Left renal cortex interstitium (tissue), 4 donors: ENCODE results near the gene NCOA3. TPM values are rescaled to one million over a fixed set of nuclear protein-coding genes. Genes with fewer than 3 reads are reported as not detected.
"Not testable (repeated sequence)": the region's sequence is repeated elsewhere in the genome, so short reads cannot be mapped to it uniquely, and the experiment has no call there.

Experiments used
- DNase-seq, 4 donors: peaks; one replicate each; pipeline ENCODE4 v3.0.0-alpha.2; 2013; ENCODE audit warnings: low read depth in 4 of 4, low spot score in 2 of 4, missing footprints in 1 of 4
- polyA plus RNA-seq, 4 donors: library from polyadenylated mRNA; unstranded; fragments of 120-200 nt; gene quantifications; one replicate each; pipeline ENCODE4 v1.2.1, GENCODE V29; 2013; ENCODE audit not compliant: insufficient read length in 4 of 4

The NCOA3 gene
- polyA plus RNA-seq, 4 donors, result 29.9 to 38.9 (median 37.7) TPM

DNA sequence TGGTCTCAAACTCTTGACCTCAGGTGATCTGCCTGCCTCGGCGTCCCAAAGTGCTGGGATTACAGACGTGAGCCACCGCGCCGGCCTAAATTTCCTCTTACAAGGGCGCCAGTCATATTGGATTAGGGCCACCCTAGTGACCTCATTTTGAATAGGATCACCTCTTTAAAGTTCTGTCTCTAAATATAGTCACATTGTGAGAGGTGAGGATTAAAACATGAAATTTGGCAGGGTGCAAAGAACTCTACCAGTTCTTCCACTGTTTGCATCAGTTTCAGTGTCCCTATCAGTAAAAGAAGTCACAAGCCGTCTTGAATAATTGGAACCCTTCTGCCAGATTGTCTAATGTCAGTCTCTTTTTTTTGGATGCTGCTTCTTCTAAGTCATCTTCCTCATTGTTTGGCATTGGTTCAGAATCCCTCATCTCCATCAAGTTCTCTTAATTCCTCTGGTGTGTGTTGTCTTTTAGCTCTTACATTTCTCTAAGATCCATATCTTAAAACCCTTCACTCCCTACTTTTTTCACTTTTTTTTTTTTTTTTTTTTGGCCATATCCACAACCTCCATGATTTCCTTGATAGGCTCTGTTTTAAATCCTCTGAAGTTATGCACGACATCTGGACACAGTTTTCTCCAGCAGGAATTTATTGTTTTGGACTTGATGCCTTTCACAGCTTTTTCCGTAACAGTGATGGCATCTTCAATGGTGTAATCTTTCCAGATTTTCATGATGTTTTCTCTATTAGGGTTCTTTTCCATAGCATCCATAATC is 56.8 kb downstream of the NCOA3 start:
- no peak for DNase-seq

DNA sequence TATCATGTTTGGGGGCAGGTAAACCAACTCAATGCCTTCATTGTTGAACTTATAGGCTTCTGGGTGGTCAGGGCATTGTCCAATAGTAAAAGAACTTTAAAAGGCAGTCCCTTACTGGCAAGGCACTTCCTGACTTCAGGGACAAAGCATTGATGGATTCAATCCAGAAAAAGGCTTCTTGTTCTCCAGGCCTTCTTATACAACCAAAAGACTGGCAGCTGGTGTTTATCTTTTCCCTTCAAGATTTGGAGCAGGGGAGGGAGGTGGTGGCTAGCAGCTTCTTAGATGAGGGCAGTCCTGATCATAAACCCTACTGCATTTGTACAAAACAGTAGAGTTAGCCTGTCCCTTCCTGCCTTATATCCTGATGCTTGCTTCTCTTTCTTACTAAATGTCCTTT is 57.5 kb downstream of the NCOA3 start:
- DNase-seq, result no peak

- no peak for DNase-seq
Measured at GRCh38 chr20:47561180-47561579, 59.5 kb downstream of the NCOA3 start.

DNA sequence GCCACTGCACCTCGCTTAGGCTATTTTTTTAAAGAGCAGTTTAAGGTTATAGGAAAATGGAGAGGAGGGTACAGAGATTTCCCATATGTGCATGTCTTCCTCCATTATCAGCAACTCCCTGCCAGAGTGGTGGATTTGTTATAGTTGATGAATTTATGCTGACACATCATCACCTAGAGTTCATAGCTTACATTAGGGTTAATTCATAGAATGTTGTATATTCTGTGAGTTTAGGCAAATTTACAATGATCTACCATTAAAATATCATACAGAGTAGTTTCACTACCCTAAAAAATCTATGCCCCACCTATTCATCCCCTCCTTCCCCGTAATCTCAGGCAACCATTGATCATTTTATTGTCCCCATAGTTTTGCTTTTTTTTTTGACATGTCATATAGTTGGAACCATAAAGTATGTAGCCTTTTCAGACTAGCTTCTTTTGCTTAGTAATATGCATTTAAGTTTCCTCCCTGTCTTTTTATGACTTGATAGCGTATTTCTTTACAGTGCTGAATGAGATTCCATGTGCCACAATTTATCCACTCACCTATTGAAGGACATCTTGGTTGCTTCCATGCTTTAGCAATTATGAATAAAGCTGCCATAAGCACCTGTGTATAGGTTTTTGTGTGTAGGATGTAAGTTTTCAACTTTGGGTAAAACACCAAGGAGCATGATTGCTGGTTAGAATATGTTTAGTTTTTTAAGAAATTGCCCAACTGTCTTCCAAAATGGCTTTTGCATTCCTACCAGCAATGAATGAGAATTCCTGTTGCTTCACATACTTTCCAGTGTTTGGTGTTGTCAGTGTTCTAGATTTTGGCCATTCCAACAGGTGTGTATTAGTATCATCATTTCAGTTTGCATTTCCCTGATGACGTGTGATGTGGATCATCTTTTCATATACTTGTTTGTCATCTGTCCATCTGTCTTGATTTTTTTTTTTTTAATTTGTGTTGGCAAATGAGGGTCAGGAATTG is 60.2 kb downstream of the NCOA3 start:
- DNase-seq, result no peak

- DNase-seq, result no peak
Measured at GRCh38 chr20:47566269-47566668, 64.6 kb downstream of the NCOA3 start.

- peak in 1 of 4 donors; percentile 66 for DNase-seq
Measured at GRCh38 chr20:47568019-47568418, 66.3 kb downstream of the NCOA3 start.

DNA sequence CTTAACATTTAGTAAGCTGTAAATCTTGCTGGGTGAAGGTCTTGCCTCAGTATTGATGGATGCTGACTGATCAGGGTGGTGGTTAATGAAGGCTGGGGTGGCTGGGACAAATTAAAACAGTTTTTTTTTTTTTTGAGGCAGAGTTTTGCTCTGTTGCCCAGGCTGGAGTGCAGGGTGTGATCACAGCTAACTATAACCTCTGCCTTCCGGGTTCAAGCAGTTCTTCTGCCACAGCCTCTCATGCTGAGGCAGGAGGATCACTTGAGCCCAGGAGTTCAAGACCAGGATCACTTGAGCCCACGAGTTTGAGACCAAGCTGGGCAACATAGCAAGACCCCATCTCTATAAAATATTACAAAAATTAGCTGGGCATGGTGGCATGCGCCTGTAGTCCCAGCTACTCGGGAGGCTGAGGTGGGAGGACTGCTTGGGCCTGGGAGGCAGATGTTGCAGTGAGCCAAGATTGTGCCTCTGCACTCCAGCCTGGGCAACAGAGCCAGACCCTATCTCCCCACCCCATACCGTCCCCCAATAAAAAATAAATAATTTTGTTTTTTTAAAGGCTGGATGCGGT is 67.2 kb downstream of the NCOA3 start:
- DNase-seq, result no peak

GRCh38 chr20:47571426-47571825 is 69.7 kb downstream of the NCOA3 start:
- no peak for DNase-seq

DNA sequence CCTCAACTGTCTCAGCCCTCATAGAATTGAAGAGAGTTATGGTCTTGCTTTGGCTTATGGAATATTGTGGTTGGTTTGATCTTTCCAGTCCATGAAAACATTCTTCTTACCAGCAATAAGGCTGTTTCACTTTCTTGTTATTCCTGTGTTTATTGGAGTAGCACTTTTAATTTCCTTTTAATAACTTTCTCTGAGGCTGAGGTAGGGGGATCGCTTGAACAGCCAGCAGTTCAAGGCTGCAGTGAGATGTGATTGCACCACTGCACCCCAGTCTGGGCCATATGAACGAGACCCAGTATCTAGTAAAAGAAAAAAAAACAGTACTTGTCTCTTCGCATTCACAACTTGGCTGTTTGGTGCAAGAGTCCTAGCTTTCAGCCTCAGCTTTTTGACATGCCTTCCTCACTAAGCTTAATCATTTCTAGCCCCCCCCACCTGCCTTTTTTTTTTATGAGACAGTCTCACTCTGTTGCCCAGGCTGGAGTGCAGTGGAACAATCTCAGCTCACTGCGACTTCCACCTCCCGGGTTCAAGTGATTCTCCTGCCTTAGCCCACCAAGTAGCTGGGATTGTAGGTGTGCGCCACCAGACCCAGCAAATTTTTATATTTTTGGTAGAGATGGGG is 70.5 kb downstream of the NCOA3 start:
- no peak for DNase-seq

DNA sequence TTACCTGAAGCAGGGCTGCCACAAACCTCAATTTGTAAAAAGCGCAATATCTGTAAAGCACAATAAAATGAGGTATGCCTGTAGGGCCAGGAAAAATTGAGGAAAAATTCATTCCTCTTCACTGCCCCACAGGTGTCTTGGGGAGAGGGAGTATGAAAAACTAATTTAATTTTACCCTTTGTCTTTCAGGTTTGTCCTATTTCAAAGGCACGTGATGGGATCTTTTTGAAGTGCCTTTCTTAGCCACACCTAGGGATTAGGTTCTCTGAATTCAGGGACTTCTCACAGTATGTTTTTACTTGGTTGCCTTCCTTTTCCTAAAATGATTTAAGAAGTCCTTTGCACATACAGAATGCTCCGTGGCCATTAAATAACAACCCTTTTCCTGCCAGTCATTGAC is 71.9 kb downstream of the NCOA3 start:
- DNase-seq, result no peak

DNA sequence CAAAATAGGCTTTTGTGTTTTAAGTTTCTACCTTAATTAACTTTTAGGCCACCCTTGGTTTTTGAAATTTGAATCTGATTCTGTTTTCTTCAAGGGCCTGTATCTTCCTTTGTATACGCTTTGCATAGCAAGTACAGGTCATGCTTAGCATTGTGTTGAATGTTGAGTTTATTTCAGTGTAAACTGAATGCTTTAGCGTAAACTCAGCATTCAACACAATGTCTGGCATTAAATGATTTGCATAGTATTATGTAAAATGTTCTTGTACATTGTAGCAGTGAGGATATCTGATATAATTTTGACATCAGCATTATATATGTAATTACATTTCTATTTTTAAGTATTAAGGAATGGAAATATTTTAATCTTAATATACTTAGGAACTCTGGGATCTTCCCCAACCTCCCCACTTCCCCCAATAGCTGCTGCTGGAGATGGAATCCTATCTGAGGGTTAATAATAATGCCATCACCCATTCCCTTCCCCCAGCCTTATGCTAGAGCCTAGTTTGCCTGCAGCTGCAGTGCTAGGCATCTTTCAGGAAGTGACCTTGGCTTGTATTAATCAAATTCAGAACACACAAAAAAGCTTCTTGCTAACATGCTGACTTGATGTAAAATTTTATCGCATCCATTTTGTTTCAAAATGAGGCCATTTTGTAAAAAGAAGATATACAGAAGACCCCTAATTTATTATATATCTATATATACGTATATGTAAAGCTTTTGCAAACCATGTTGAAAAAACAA is 73.1 kb downstream of the NCOA3 start:
- DNase-seq, result no peak

DNA sequence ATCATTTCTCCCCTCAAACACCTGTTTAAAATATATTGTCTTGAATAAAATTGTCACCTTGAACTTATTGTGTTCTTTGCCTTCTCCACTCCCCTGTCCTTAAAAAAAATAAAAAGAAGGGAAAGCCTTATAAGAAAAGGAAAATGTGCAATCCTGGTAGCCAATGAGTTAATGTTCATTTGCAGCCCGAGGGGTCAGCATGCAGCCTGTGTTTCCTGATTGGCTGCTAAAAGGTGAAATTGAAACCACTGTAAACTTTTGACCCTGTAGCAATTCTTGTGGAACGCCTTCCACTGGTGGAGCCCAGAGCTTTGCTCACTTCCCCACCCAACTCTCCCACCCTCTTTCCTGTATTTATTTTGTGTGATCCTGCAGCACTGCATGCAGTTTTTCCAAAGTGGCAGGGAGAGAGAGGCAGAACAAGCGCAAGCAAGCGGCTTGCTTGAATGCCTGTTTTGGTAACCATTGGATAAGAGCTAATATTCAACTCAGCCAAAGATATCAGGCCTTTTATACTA is 74.9 kb downstream of the NCOA3 start:
- DNase-seq, result peak; percentile 74 to 95 (median 90)

DNA sequence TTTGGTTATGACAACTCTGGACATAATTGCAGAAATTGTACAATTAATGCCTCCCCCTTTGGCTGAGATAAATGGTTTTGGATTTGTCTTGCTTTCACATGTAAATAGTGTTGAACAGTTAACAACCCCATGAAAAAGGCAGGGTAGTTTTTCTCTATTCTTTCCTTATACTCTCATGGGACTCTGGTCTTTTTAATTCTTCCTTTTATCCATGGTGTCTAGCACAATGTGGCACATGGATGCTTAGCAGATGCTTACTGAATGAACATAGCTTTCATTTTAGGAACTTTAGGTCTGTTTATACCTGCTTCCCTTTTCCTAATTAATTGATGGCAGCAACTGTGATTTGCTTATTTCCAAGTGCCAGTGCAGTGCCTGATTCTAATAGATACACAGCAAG is 75.6 kb downstream of the NCOA3 start:
- DNase-seq, result no peak

GRCh38 chr20:47578543-47578942 is 76.9 kb downstream of the NCOA3 start:
- DNase-seq, result no peak

DNA sequence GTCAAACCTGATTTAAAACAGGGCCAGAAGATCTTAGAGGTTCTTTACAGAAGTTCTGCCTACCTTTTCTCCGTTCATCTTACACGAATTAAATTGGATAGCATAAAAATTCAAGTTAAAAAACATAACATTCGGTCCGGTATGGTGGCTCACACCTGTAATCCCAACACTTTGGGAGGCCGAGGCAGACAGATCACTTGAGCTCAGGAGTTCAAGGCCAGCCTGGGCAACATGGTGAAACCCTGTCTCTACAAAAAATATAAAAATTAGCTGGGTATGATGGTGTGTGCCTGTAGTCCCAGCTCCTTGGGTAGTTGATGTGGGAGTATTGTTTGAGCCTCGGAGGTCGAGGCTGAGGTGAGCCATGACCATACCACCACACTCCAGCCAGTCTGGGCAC is 79.0 kb downstream of the NCOA3 start:
- not testable (repeated sequence) for DNase-seq

- no peak for DNase-seq
Measured at GRCh38 chr20:47581090-47581489, 79.4 kb downstream of the NCOA3 start.

GRCh38 chr20:47583551-47583950 is 81.9 kb downstream of the NCOA3 start:
- DNase-seq, result no peak

DNA sequence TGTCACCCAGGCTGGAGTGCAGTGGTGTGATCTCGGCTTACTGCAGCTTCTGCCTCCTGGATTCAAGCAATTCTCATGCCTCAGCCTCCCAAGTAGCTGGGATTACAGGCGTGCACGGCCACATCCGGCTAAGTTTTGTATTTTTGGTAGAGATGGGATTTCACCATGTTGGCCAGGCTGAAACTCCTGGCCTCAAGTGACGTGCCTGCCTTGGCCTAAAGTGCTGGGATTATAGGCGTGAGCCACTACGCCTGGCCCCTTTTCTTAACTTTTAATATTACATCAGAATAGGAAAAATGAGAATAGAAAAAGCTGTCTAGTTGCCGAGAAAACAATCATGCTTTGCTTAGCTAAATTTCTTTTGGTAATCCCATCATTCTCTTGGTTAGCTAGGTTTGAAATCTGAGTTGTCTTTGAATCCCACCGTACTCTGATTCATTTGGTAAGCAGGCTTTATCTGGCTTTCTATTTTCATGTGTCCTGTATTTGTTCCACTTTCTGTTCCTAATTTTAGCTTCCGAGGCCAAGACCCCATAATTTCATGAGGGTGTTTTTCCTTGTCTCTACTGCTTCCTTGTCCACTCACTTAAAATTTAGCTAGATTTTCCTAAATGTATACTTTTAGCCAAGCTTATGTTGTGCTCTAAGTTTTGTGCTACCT is 83.5 kb downstream of the NCOA3 start:
- no peak for DNase-seq

DNA sequence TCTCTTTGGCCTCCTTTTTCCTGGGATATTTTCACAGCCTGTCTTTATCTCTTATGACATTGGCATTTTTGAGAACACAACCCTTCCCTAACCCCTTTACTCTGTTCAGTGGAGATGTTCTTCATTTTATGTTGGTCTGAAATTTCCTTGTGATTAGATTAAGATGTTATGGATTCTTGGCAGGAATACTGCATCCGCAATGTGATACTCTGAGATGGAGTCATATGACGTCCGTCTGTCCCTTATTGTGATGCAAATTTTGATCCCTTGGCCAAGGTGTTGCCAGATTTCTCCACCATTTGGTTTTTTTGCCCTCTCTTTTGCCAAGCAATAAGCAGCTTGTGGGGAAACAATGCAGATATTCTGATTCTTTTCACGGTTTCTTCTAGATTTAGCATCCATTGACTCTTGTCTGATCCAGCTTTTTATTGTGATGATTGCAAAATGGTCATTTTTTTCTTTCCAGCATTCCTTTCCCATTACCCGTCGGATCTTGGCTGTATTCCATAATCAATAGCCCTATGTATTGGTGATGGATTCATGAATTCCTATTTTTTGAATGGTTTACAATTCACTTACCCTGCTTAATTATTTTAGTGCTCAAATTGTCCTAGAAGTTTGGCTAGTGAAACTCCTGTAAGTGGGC is 85.1 kb downstream of the NCOA3 start:
- no peak for DNase-seq
